Fibroblast of peridontal ligament (primary cell): Measurements from ENCODE around the gene NMNAT2.
A peak's percentile ranks its signal among the peaks of the same experiment; 100 is the strongest.

Experiments
- DNase-seq: peaks from one replicate; pipeline ENCODE4 v3.0.0-alpha.2; 2010; ENCODE audit errors: extremely low read depth

NMNAT2 gene

GRCh38 chr1:183212870-183213269 is 205.3 kb downstream of the NMNAT2 start:
- no peak for DNase-seq

- no peak for DNase-seq
Measured at GRCh38 chr1:183210681-183211080, 207.5 kb downstream of the NMNAT2 start.

GRCh38 chr1:183209533-183210158 is 208.5 kb downstream of the NMNAT2 start:
- peak; percentile 92 for DNase-seq

- DNase-seq = no peak
Measured at GRCh38 chr1:183206538-183207122, 211.6 kb downstream of the NMNAT2 start.

- peak; percentile 97 for DNase-seq
Measured at GRCh38 chr1:183205196-183205781, 212.9 kb downstream of the NMNAT2 start.

GRCh38 chr1:183203094-183203493 is 215.1 kb downstream of the NMNAT2 start:
- DNase-seq = no peak

- DNase-seq = no peak
Measured at GRCh38 chr1:183200451-183200850, 217.7 kb downstream of the NMNAT2 start.

- DNase-seq = no peak
Measured at GRCh38 chr1:183199304-183199703, 218.9 kb downstream of the NMNAT2 start.

GRCh38 chr1:183198463-183198862 is 219.7 kb downstream of the NMNAT2 start:
- DNase-seq = peak; percentile 50
